Measurements from ENCODE around the gene WHRN. TPM values are rescaled to one million over a fixed set of nuclear protein-coding genes. Genes with fewer than 3 reads are reported as not detected.

The WHRN gene
- total RNA-seq, 2 experiments from 2014 or later: 0.19 to 2.1 TPM

GRCh38 chr9:114357360-114357759 is 147.9 kb downstream of the WHRN start:
- intact Hi-C loops (cut with micrococcal nuclease; ENCODE audit: unreplicated experiment): no loop called here
- CTCF ChIA-PET (ENCODE audit: unreplicated experiment): no interaction called here
- no peaks in the 10 kb centered on the region for H4K20me1 ChIP-seq (ENCODE audit: insufficient read depth, low read length)

DNA sequence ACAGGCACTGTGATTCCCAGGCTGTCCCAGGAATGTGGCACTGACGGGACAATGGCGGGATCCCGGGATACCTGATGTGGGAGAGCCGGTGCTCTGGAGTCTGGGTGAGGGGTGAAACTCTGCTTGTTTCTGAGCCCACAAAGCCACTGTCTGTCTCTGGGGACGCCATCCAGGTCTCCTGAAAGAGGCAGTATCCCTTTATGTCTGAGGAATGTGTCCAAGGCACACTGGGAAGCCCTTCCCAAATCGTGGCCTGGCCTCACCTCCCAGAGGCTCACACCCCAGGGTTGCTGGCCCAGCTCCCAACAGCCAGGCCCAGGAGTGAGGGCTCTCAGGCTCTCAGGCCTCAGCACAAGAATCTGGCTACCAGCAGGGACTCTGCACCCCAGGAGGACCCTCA is 148.5 kb downstream of the WHRN start:
- Histone ChIP-seq H3K4me2 (ENCODE audit: low read length) (no peak overlapping the region), H2AFZ (ENCODE audit: low read length) (no peak overlapping the region), H4K20me1 (ENCODE audit: insufficient read depth, low read length) (no peaks in the 10 kb centered on the region), H3K9me3 (ENCODE audit: low read length) (no peaks in the 10 kb centered on the region), H3K4me1 (ENCODE audit: insufficient read depth, low read length, poor library complexity, severe bottlenecking) (no peaks in the 10 kb centered on the region), H3K27ac (ENCODE audit: low read depth, low read length, poor library complexity, severe bottlenecking) (no peak overlapping the region), H3K4me3 (ENCODE audit: low read depth, low read length, poor library complexity, severe bottlenecking) (no peak overlapping the region), H3K9me2 (ENCODE audit: insufficient read depth, low read length) (no peaks in the 10 kb centered on the region), H3K79me2 (ENCODE audit: insufficient read depth, low read depth, low read length) (no peaks in the 10 kb centered on the region), H3K36me3 (ENCODE audit: insufficient read depth, low read length) (peaks cover 96% of the 10 kb centered on the region)
- no peak for DNase-seq (ENCODE audit: low spot score)
- CTCF ChIA-PET (ENCODE audit: unreplicated experiment): no interaction called here
- no peak for TF ChIP-seq CTCF (conservative IDR thresholded peaks at IDR 0.05; ENCODE audit: low read length)
- TF ChIP-seq EZH2phosphoT487 (IDR thresholded peaks at IDR 0.05; ENCODE audit: borderline replicate concordance, low read depth, low read length): no peak
- POLR2A ChIA-PET: interaction anchor here (0.9 kb wide), 1 partner anchor 29 kb away, joined by 3 read pairs; no protein-coding TSS in a partner anchor
- BruUV-seq (replicated peaks): no TSS peak
- intact Hi-C loops (cut with micrococcal nuclease; ENCODE audit: unreplicated experiment): no loop called here

More at GRCh38 chr9:114357360-114357759, 147.9 kb downstream of the WHRN start:
- Histone ChIP-seq H3K79me2 (ENCODE audit: insufficient read depth, low read depth, low read length) (no peaks in the 10 kb centered on the region), H3K9me2 (ENCODE audit: insufficient read depth, low read length) (no peaks in the 10 kb centered on the region), H3K27ac (ENCODE audit: low read depth, low read length, poor library complexity, severe bottlenecking) (no peak overlapping the region), H2AFZ (ENCODE audit: low read length) (no peak overlapping the region), H3K4me1 (ENCODE audit: insufficient read depth, low read length, poor library complexity, severe bottlenecking) (no peaks in the 10 kb centered on the region), H3K36me3 (ENCODE audit: insufficient read depth, low read length) (peaks cover 96% of the 10 kb centered on the region), H3K4me3 (ENCODE audit: low read depth, low read length, poor library complexity, severe bottlenecking) (no peak overlapping the region), H3K9me3 (ENCODE audit: low read length) (no peaks in the 10 kb centered on the region), H3K4me2 (ENCODE audit: low read length) (no peak overlapping the region)
- no peak for TF ChIP-seq EZH2phosphoT487 (IDR thresholded peaks at IDR 0.05; ENCODE audit: borderline replicate concordance, low read depth, low read length)
- no peak for TF ChIP-seq CTCF (conservative IDR thresholded peaks at IDR 0.05; ENCODE audit: low read length)
- BruUV-seq (replicated peaks): no TSS peak
- DNase-seq (ENCODE audit: low spot score): no peak
- POLR2A ChIA-PET: no interaction called here

- intact Hi-C loops (cut with micrococcal nuclease; ENCODE audit: unreplicated experiment): no loop called here
- TF ChIP-seq CTCF (conservative IDR thresholded peaks at IDR 0.05; ENCODE audit: low read length): no peak
- no peak for TF ChIP-seq EZH2phosphoT487 (IDR thresholded peaks at IDR 0.05; ENCODE audit: borderline replicate concordance, low read depth, low read length)
- Histone ChIP-seq H3K36me3 (ENCODE audit: insufficient read depth, low read length) (peaks cover 96% of the 10 kb centered on the region), H3K4me3 (ENCODE audit: low read depth, low read length, poor library complexity, severe bottlenecking) (no peak overlapping the region), H2AFZ (ENCODE audit: low read length) (no peak overlapping the region), H3K4me2 (ENCODE audit: low read length) (no peak overlapping the region), H3K9me3 (ENCODE audit: low read length) (no peaks in the 10 kb centered on the region), H3K9me2 (ENCODE audit: insufficient read depth, low read length) (no peaks in the 10 kb centered on the region), H3K27ac (ENCODE audit: low read depth, low read length, poor library complexity, severe bottlenecking) (no peak overlapping the region), H3K79me2 (ENCODE audit: insufficient read depth, low read depth, low read length) (no peaks in the 10 kb centered on the region), H4K20me1 (ENCODE audit: insufficient read depth, low read length) (no peaks in the 10 kb centered on the region), H3K4me1 (ENCODE audit: insufficient read depth, low read length, poor library complexity, severe bottlenecking) (no peaks in the 10 kb centered on the region)
- DNase-seq (ENCODE audit: low spot score): no peak
- no TSS peak for BruUV-seq (replicated peaks)
- ChIA-PET CTCF (ENCODE audit: unreplicated experiment) (no interaction called here), POLR2A (interaction anchor here (0.6 kb wide), 2 partner anchors 15 to 37 kb away, joined by 3 read pairs; no protein-coding TSS in a partner anchor)
Observed at GRCh38 chr9:114355821-114356220, 149.5 kb downstream of the WHRN start.

Small RNAs within 50 kb of the gene (small RNA-seq; reads per million reads assigned to genes)
- gene AL138895.2: not detected

Other genes with a start within 250 kb of the WHRN start
- gene ORM1, start 182.4 kb downstream of the WHRN start, total RNA-seq (2014; rRNA removed; shearing (Covaris generic)): not detected in 2 replicates
- gene ORM1, start 182.4 kb downstream of the WHRN start, total RNA-seq (2022): not detected in 2 replicates
- gene ORM2, start 175.6 kb downstream of the WHRN start, total RNA-seq (2014; rRNA removed; shearing (Covaris generic)): not detected in 2 replicates
- not detected in 2 replicates for gene ORM2, start 175.6 kb downstream of the WHRN start, total RNA-seq (2022)
- gene AKNA, start 117.5 kb downstream of the WHRN start, total RNA-seq (2014; rRNA removed; shearing (Covaris generic)): 53.8 and 61.4 TPM in 2 replicates
- 187 and 203 TPM in 2 replicates for gene AKNA, start 117.5 kb downstream of the WHRN start, total RNA-seq (2022)
- gene ATP6V1G1, start 82.3 kb upstream of the WHRN start, total RNA-seq (2014; rRNA removed; shearing (Covaris generic)): 117 and 164 TPM in 2 replicates
- gene ATP6V1G1, start 82.3 kb upstream of the WHRN start, total RNA-seq (2022): 99.0 and 105 TPM in 2 replicates
- gene TMEM268, start 105.8 kb upstream of the WHRN start, total RNA-seq (2014; rRNA removed; shearing (Covaris generic)): 27.2 and 31.6 TPM in 2 replicates
- 68.0 and 71.2 TPM in 2 replicates for gene TMEM268, start 105.8 kb upstream of the WHRN start, total RNA-seq (2022)
- not detected in 2 replicates for gene TEX53, start 152.3 kb upstream of the WHRN start, total RNA-seq (2014; rRNA removed; shearing (Covaris generic))
- not detected in 2 replicates for gene TEX53, start 152.3 kb upstream of the WHRN start, total RNA-seq (2022)
- gene TEX48, start 176.7 kb upstream of the WHRN start, total RNA-seq (2014; rRNA removed; shearing (Covaris generic)): not detected in 2 replicates
- gene TEX48, start 176.7 kb upstream of the WHRN start, total RNA-seq (2022): not detected in 2 replicates

Measured in OCI-LY7 (cell line).